Measurements from ENCODE around the gene TLX2.

Gene TLX2

GRCh38 chr2:74548285-74548899, 34.1 kb downstream of the TLX2 start:
- Histone ChIP-seq H3K4me3 (ENCODE audit: low read depth in 1 of 2, low read length in 2 of 2) (peak overlapping the region; percentile 66 to 71), H3K36me3 (ENCODE audit: control insufficient read depth in 1 of 2, insufficient read depth in 2 of 2, low read length in 2 of 2) (no peaks in the 10 kb centered on the region), H3K9ac (ENCODE audit: low read depth in 1 of 2, low read length in 2 of 2) (peak overlapping the region; percentile 41 to 67), H3K27me3 (ENCODE audit: control insufficient read depth in 1 of 2, insufficient read depth in 2 of 2, low read length in 2 of 2) (peaks cover 4 to 8% of the 10 kb centered on the region in 2 donors), H3K9me3 (ENCODE audit: control insufficient read depth in 1 of 2, low read length in 2 of 2) (no peaks in the 10 kb centered on the region), H3K27ac (ENCODE audit: low read depth, low read length) (no peak overlapping the region), H3K4me1 (ENCODE audit: control insufficient read depth in 1 of 2, insufficient read depth in 2 of 2, low read length in 2 of 2) (peaks cover 11 to 13% of the 10 kb centered on the region in 2 donors)

- Histone ChIP-seq H3K9me3 (ENCODE audit: control insufficient read depth in 1 of 2, low read length in 2 of 2) (no peaks in the 10 kb centered on the region), H3K9ac (ENCODE audit: low read depth in 1 of 2, low read length in 2 of 2) (peak overlapping the region; percentile 41 to 67), H3K4me3 (ENCODE audit: low read depth in 1 of 2, low read length in 2 of 2) (peak overlapping the region; percentile 66 to 71), H3K4me1 (ENCODE audit: control insufficient read depth in 1 of 2, insufficient read depth in 2 of 2, low read length in 2 of 2) (peaks cover 11 to 20% of the 10 kb centered on the region in 2 donors), H3K36me3 (ENCODE audit: control insufficient read depth in 1 of 2, insufficient read depth in 2 of 2, low read length in 2 of 2) (no peaks in the 10 kb centered on the region), H3K27me3 (ENCODE audit: control insufficient read depth in 1 of 2, insufficient read depth in 2 of 2, low read length in 2 of 2) (peaks cover 4 to 8% of the 10 kb centered on the region in 2 donors), H3K27ac (ENCODE audit: low read depth, low read length) (no peak overlapping the region)
These were observed 34.9 kb downstream of the TLX2 start for GRCh38 chr2:74548900-74549826.

- peaks cover 4 to 8% of the 10 kb centered on the region in 2 donors for H3K27me3 ChIP-seq (ENCODE audit: control insufficient read depth in 1 of 2, insufficient read depth in 2 of 2, low read length in 2 of 2)
- no peak overlapping the region for H3K4me3 ChIP-seq (ENCODE audit: low read depth in 1 of 2, low read length in 2 of 2)
- H3K36me3 ChIP-seq (ENCODE audit: control insufficient read depth in 1 of 2, insufficient read depth in 2 of 2, low read length in 2 of 2) = no peaks in the 10 kb centered on the region
- no peak overlapping the region for H3K9ac ChIP-seq (ENCODE audit: low read depth in 1 of 2, low read length in 2 of 2)
- no peaks in the 10 kb centered on the region for H3K9me3 ChIP-seq (ENCODE audit: control insufficient read depth in 1 of 2, low read length in 2 of 2)
- H3K4me1 ChIP-seq (ENCODE audit: control insufficient read depth in 1 of 2, insufficient read depth in 2 of 2, low read length in 2 of 2) = peaks cover 11 to 25% of the 10 kb centered on the region in 2 donors
- H3K27ac ChIP-seq (ENCODE audit: low read depth, low read length) = no peak overlapping the region
These were observed 36.0 kb downstream of the TLX2 start for GRCh38 chr2:74550231-74550630.

GRCh38 chr2:74551530-74551929, 37.3 kb downstream of the TLX2 start:
- Histone ChIP-seq H3K4me1 (ENCODE audit: control insufficient read depth in 1 of 2, insufficient read depth in 2 of 2, low read length in 2 of 2) (peaks cover 17 to 38% of the 10 kb centered on the region in 2 donors), H3K9me3 (ENCODE audit: control insufficient read depth in 1 of 2, low read length in 2 of 2) (no peaks in the 10 kb centered on the region), H3K27me3 (ENCODE audit: control insufficient read depth in 1 of 2, insufficient read depth in 2 of 2, low read length in 2 of 2) (peaks cover 4 to 8% of the 10 kb centered on the region in 2 donors)

GRCh38 chr2:74551942-74552913, 38.0 kb downstream of the TLX2 start:
- Histone ChIP-seq H3K9me3 (ENCODE audit: control insufficient read depth in 1 of 2, low read length in 2 of 2) (no peaks in the 10 kb centered on the region), H3K4me3 (ENCODE audit: low read depth in 1 of 2, low read length in 2 of 2) (no peak overlapping the region), H3K27me3 (ENCODE audit: control insufficient read depth in 1 of 2, insufficient read depth in 2 of 2, low read length in 2 of 2) (peaks cover 4 to 8% of the 10 kb centered on the region in 2 donors), H3K27ac (ENCODE audit: low read depth, low read length) (no peak overlapping the region), H3K36me3 (ENCODE audit: control insufficient read depth in 1 of 2, insufficient read depth in 2 of 2, low read length in 2 of 2) (peaks cover 4 to 7% of the 10 kb centered on the region in 2 donors), H3K9ac (ENCODE audit: low read depth in 1 of 2, low read length in 2 of 2) (no peak overlapping the region), H3K4me1 (ENCODE audit: control insufficient read depth in 1 of 2, insufficient read depth in 2 of 2, low read length in 2 of 2) (peaks cover 17 to 38% of the 10 kb centered on the region in 2 donors)

More at GRCh38 chr2:74551530-74551929, 37.3 kb downstream of the TLX2 start:
- H3K36me3 ChIP-seq (ENCODE audit: control insufficient read depth in 1 of 2, insufficient read depth in 2 of 2, low read length in 2 of 2) = peaks cover under 1 to 3% of the 10 kb centered on the region in 2 donors
- H3K27ac ChIP-seq (ENCODE audit: low read depth, low read length) = no peak overlapping the region
- H3K9ac ChIP-seq (ENCODE audit: low read depth in 1 of 2, low read length in 2 of 2) = no peak overlapping the region
- no peak overlapping the region for H3K4me3 ChIP-seq (ENCODE audit: low read depth in 1 of 2, low read length in 2 of 2)

- H3K36me3 ChIP-seq (ENCODE audit: control insufficient read depth in 1 of 2, insufficient read depth in 2 of 2, low read length in 2 of 2) = peaks cover 4 to 7% of the 10 kb centered on the region in 2 donors
- peak overlapping the region in 1 of 2 donors; percentile 27 for H3K9ac ChIP-seq (ENCODE audit: low read depth in 1 of 2, low read length in 2 of 2)
- peaks cover 19 to 38% of the 10 kb centered on the region in 2 donors for H3K4me1 ChIP-seq (ENCODE audit: control insufficient read depth in 1 of 2, insufficient read depth in 2 of 2, low read length in 2 of 2)
- H3K27ac ChIP-seq (ENCODE audit: low read depth, low read length) = no peak overlapping the region
- peak overlapping the region; percentile 94 to 97 for H3K4me3 ChIP-seq (ENCODE audit: low read depth in 1 of 2, low read length in 2 of 2)
- peaks cover 4 to 8% of the 10 kb centered on the region in 2 donors for H3K27me3 ChIP-seq (ENCODE audit: control insufficient read depth in 1 of 2, insufficient read depth in 2 of 2, low read length in 2 of 2)
- H3K9me3 ChIP-seq (ENCODE audit: control insufficient read depth in 1 of 2, low read length in 2 of 2) = no peaks in the 10 kb centered on the region
These were observed 38.9 kb downstream of the TLX2 start for GRCh38 chr2:74552914-74553811.

GRCh38 chr2:74553892-74554819, 39.9 kb downstream of the TLX2 start, which contains the start of the genes DOK1 and LOXL3:
Gene DOK1 (plus strand): TSS chr2:74554720. CDS start chr2:74554755, 35 bp downstream.
Gene LOXL3 (minus strand): TSS chr2:74553942. CDS start chr2:74552634, 1,308 bp downstream.
- Histone ChIP-seq H3K4me3 (ENCODE audit: low read depth in 1 of 2, low read length in 2 of 2) (peak within 1 kb of the TSS; percentile 94 to 97), H3K27me3 (ENCODE audit: control insufficient read depth in 1 of 2, insufficient read depth in 2 of 2, low read length in 2 of 2) (peaks cover 4 to 8% of the 10 kb centered on the region in 2 donors), H3K27ac (ENCODE audit: low read depth, low read length) (peak within 1 kb of the TSS; percentile 24), H3K4me1 (ENCODE audit: control insufficient read depth in 1 of 2, insufficient read depth in 2 of 2, low read length in 2 of 2) (peaks cover 24 to 36% of the 10 kb centered on the region in 2 donors), H3K9ac (ENCODE audit: low read depth in 1 of 2, low read length in 2 of 2) (peak within 1 kb of the TSS; percentile 77 to 96), H3K9me3 (ENCODE audit: control insufficient read depth in 1 of 2, low read length in 2 of 2) (no peaks in the 10 kb centered on the region), H3K36me3 (ENCODE audit: control insufficient read depth in 1 of 2, insufficient read depth in 2 of 2, low read length in 2 of 2) (peaks cover 4 to 7% of the 10 kb centered on the region in 2 donors)

GRCh38 chr2:74554820-74555531, 40.7 kb downstream of the TLX2 start:
- Histone ChIP-seq H3K27ac (ENCODE audit: low read depth, low read length) (no peak overlapping the region), H3K36me3 (ENCODE audit: control insufficient read depth in 1 of 2, insufficient read depth in 2 of 2, low read length in 2 of 2) (peaks cover 4 to 7% of the 10 kb centered on the region in 2 donors), H3K9me3 (ENCODE audit: control insufficient read depth in 1 of 2, low read length in 2 of 2) (no peaks in the 10 kb centered on the region), H3K9ac (ENCODE audit: low read depth in 1 of 2, low read length in 2 of 2) (peak overlapping the region; percentile 77 to 96), H3K4me3 (ENCODE audit: low read depth in 1 of 2, low read length in 2 of 2) (peak overlapping the region; percentile 94 to 97), H3K4me1 (ENCODE audit: control insufficient read depth in 1 of 2, insufficient read depth in 2 of 2, low read length in 2 of 2) (peaks cover 20 to 29% of the 10 kb centered on the region in 2 donors), H3K27me3 (ENCODE audit: control insufficient read depth in 1 of 2, insufficient read depth in 2 of 2, low read length in 2 of 2) (peaks cover 0 to 1% of the 10 kb centered on the region in 2 donors)

Data from duodenal mucosa (tissue), 2 donors.